ENCODE measurements around the gene C6orf62.
"Not testable (repeated sequence)": the region's sequence is repeated elsewhere in the genome, so short reads cannot be mapped to it uniquely, and the experiment has no call there.

The C6orf62 gene

DNA sequence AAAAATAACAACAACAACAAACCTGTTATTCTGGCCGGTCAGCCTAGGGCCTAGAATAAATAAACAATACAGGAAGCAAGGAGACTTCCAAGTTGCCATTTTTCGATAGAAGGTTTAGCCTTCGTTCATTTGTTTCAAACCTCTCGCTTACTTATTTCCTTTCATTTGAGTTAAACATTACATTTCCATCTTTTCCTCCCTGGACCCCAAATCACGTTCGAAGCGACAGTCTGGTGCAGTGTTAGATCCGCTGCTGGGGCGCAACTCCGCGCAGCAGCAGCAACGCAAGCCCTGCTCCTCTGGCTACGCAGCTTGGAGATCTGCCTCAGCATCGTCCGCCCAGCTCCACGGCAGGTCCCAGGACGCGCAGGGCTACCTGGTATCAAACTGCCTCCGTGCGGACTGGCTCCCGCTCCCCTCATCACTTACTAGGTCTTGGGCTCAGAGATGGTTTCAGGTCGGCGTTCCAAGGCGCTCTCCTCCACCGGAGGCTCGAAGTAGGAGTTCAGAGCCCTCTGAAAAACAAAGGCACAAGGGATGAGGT is 52.8 kb downstream of the C6orf62 start:
- DNase-seq = no peak

DNA sequence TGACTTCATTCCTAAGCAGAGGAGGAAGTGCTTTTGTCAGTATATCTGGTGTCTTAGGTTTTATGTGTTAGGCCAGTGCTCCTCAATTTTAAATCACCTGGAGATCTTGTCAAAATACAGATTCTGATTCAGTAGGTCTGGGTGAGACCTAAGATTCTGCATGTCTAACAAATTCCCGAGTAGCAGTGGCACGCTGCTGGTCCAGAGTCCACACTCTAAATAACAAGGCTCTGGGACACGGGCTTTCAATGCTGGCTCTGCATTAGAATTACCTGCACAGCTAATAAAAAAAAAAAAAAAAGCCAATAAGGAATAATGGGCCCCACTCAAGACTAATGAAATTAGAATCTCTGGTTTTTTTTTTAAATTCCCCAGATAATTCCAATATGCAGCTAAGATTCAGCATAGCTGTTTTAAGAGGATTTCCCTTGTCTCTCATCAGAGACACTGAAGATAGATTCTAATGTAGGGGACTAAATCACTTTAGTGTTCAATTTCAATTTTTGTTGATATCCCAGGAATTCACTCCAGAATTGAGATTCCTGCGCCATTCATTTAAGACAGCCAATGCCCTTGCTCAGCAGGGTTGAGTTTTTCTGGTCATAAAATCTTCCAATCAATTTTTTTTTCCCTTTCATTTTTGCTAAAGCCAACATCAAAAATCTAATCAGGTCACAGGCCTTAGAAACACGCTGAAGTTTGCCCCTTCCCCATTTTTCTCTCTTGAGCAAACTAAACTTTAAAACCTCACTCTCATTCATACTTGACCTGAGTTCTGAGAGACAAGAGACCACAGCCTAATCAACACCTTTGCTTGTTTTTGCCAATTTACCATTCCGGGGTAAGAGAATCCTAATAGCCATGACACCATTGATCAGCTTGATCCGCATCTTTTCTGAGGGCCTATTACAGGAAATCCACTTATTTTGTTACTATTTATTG is 54.6 kb downstream of the C6orf62 start:
- no peak for DNase-seq

DNA sequence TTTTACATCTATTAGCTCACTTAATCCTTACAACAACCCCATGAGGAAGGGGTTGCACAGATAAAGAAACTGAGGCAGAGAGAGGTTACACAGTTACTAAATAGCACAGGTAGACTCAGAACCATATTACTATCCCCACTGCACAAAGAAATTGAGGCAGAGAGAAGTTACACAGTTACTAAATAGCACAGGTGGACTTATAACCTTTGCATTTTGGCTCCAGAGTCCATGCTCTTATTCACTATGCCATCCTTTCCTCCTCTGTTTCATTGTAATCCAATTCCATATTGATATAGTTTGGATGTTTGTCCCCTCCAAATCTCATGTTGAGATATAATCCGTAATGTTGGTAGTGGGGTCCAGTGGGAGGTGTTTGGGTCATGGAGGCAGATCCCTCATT is 55.8 kb downstream of the C6orf62 start:
- no peak for DNase-seq

DNA sequence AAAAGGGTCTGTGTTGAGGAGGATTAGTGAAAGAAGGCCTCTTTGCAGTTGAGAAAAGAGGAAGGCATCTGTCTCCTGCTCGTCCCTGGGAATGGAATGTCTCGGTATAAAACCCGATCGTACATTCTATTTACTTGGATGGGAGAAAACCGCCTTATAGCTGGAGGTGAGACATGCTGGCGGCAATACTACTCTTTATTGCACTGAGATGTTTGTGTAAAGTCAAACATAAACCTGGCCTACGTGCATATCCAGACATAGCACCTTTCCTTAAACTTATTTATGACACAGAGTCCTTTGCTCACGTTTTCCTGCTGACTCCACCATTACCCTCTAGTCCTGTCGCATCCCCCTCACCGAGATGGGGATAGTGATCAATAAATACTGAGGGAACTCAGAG is 56.7 kb downstream of the C6orf62 start:
- DNase-seq = no peak

DNA sequence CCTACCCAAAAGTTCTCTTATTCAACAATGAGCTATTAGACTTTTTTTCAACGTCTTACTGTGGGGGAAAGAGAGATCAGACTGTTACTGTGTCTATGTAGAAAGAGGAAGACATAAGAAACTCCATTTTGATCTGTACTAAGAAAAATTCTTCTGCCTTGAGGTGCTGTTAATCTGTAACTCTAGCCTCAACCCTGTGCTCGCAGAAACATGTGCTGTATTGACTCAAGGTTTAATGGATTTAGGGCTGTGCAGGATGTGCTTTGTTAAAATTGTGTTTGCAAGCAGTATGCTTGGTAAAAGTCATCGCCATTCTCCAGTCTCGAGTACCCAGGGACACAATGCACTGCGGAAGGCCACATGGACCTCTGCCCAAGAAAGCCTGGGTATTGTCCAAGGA is 57.2 kb downstream of the C6orf62 start:
- DNase-seq = not testable (repeated sequence)

DNA sequence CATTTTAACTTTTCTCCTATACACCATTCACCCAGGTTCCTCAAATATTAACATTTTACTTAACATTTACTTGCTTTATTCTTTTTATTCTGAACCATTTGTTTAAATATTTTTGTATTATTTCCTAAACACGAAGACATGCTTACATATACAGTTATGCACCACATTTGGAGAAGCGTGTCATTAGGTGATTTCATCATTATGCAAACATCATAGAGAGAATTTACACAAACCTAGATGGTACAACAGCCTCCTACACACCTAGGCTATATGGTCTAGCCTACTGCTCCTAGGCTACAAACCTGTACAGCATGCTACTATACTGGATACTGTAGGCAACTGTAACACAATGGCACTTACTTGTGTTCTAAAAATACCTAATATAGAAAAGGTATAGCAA is 58.8 kb downstream of the C6orf62 start:
- no peak for DNase-seq

DNA sequence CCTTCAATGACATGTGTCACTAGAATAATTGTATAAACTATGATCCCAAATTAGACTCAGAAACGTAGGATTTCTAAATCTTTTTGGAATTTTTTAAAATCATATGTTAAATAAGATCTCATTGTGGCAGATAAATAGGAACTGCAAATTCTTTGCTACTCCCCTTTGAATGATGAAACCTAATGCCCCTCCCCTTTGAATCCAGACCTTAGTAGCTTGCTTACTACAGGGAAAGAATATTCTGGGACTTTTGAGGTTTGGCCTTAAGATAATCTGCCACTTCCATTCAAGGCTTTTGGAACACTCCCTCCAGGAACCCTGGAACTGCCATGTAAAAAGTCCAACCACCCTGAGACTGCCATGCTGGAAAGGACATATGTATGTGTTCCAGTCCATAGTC is 59.4 kb downstream of the C6orf62 start:
- DNase-seq = no peak

DNA sequence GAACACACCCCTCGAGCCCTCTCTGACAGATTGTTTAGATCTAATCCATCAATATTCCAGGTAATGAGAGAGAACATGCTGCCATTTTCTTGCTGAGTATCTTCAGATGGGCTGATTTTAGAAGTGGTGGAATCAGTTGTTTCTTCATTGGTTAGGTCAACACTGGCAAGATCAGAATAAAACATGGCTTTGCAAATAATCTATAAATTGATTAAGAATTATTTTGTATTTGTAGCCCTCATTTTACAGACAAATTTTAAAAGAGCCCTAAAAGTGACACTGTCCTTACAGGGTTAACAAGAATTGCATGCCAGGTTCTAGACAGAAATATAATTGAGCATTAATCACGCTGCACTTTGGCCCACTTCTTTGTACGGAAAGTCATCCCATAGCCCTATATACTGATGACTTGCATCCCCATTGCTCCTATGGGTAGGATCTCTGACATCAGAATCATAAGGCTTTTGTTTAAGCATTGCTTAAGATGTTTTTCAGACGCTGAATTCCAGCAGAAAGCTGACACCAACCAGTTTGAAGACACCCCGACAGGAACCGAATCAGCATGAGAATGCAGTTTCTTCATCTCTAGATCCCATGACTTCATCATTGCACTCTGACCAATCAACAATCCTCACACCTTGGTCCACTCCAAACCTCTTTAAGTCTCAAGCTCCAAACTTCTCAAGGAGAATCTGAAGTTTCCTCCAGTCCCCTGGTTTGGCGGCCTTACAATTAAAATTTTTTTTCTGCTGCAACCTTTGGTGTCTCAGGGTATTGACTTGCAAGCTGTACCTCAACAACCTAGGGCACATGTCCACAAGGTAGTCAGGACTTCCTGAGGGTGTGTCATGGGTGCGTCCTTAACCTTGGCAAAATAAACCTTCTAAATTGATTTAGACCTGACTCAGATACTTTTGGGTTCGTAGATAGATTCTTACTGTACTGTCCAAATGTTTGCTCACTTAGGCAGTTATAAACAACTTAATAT is 60.1 kb downstream of the C6orf62 start:
- no peak for DNase-seq

DNA sequence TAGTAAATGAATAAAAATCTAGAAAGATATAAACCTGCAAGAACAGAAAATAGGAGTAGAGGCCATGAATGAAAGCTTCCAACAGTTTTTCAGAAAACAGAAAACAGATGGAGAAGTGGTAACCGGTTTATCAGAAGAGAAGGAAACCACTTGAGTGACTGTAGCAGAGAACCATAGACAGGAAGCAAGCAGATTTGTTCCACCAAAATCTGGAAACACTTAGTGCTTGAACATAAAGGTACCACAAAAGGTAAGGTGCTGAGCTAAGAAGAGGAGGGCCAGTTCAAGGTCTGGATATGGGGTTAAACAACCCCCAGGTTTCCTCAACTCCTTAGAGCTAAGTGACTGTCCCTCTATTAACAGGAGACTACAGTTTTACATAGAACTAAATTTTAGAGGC is 63.7 kb downstream of the C6orf62 start:
- no peak for DNase-seq
